Duodenal mucosa (tissue), 2 donors: ENCODE measurements around the gene CCNB2.
"Not testable (repeated sequence)": the region's sequence is repeated elsewhere in the genome, so short reads cannot be mapped to it uniquely, and the experiment has no call there.

Experiments
- H3K27ac ChIP-seq: one replicate; pipeline ENCODE4 v1.7.0; 2013; ENCODE audit warnings: low read depth, low read length
- H3K27me3 ChIP-seq, 2 donors: one replicate each; pipeline ENCODE4 v1.7.0; 2013; ENCODE audit warnings: low read length in 2 of 2, control low read depth in 1 of 2; ENCODE audit not compliant: insufficient read depth in 2 of 2, control insufficient read depth in 1 of 2
- H3K36me3 ChIP-seq, 2 donors: one replicate each; pipeline ENCODE4 v1.7.0; 2013; ENCODE audit warnings: low read length in 2 of 2, control low read depth in 1 of 2; ENCODE audit not compliant: insufficient read depth in 2 of 2, control insufficient read depth in 1 of 2
- H3K4me1 ChIP-seq, 2 donors: one replicate each; pipeline ENCODE4 v1.7.0; 2013; ENCODE audit warnings: low read length in 2 of 2, control low read depth in 1 of 2; ENCODE audit not compliant: insufficient read depth in 2 of 2, control insufficient read depth in 1 of 2
- H3K4me3 ChIP-seq, 2 donors: one replicate each; pipeline ENCODE4 v1.7.0; 2013; ENCODE audit warnings: low read length in 2 of 2, low read depth in 1 of 2
- H3K9ac ChIP-seq, 2 donors: one replicate each; pipeline ENCODE4 v1.7.0; 2013; ENCODE audit warnings: low read length in 2 of 2, low read depth in 1 of 2
- H3K9me3 ChIP-seq, 2 donors: one replicate each; pipeline ENCODE4 v1.7.0; 2013; ENCODE audit warnings: low read length in 2 of 2, control low read depth in 1 of 2; ENCODE audit not compliant: control insufficient read depth in 1 of 2

The CCNB2 gene

DNA sequence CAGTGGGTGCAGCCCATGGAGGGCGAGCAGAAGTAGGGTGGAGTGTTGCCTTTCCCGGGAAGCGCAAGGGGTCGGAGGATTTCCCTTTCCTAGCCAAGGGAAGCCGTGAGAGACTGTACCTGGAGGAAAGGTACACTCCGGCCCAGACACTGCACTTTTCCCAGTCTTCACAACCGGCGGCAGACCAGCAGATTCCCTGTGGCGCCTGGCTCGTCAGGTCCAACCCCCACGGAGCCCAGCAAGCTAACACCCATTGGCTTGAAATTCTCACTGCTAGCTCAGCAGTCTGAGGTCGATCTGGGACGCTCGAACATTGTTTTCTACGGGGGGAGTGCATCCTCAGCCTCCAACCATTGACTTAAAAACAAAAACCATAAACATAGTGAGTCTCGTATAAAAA is 26.5 kb downstream of the CCNB2 start:
- no peak overlapping the region for H3K27ac ChIP-seq
- H3K9me3 ChIP-seq: no peaks in the 10 kb centered on the region
- peaks cover 0 to 7% of the 10 kb centered on the region in 2 donors for H3K4me1 ChIP-seq
- no peak overlapping the region for H3K9ac ChIP-seq
- H3K27me3 ChIP-seq: no peaks in the 10 kb centered on the region
- no peak overlapping the region for H3K4me3 ChIP-seq
- peaks cover 6 to 41% of the 10 kb centered on the region in 2 donors for H3K36me3 ChIP-seq

- H3K9me3 ChIP-seq: no peaks in the 10 kb centered on the region
- H3K4me1 ChIP-seq: peaks cover 0 to 7% of the 10 kb centered on the region in 2 donors
- H3K27me3 ChIP-seq: no peaks in the 10 kb centered on the region
- no peak overlapping the region for H3K9ac ChIP-seq
- H3K36me3 ChIP-seq: peaks cover 11 to 47% of the 10 kb centered on the region in 2 donors
- H3K4me3 ChIP-seq: no peak overlapping the region
- H3K27ac ChIP-seq: no peak overlapping the region
Measured at GRCh38 chr15:59131969-59132562, 27.1 kb downstream of the CCNB2 start.

DNA sequence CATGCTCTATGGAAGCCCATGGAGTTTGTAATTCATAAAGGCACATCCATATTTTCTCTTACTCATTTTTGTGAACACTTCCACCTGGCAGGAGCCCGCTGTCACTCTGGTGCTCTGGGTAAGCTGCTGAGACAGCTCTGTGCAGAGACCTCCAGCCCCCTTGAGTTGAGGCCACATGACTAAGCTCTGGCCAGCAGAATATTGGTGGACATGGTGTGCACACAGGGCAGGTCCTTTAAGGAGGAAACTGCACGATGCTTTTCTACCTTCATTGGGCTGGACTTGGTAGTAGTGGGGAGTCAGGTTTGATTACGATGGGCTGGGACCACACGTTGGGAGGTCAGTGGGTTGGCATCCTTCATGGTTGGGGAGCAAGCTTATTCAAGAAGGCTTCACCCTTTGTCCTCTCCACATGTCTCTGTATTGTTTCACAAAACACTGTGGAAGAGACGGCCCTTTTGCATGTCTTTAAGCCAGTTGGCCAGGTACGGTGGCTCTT is 29.0 kb downstream of the CCNB2 start:
- Histone ChIP-seq H3K27me3 (no peaks in the 10 kb centered on the region), H3K9me3 (no peaks in the 10 kb centered on the region), H3K36me3 (peaks cover 22 to 60% of the 10 kb centered on the region in 2 donors), H3K9ac (no peak overlapping the region), H3K4me1 (peaks cover 0 to 7% of the 10 kb centered on the region in 2 donors), H3K4me3 (no peak overlapping the region), H3K27ac (no peak overlapping the region)

GRCh38 chr15:59137566-59137965 is 32.6 kb downstream of the CCNB2 start:
- H3K27ac ChIP-seq: no peak overlapping the region
- no peaks in the 10 kb centered on the region for H3K27me3 ChIP-seq
- no peak overlapping the region for H3K4me3 ChIP-seq
- H3K9me3 ChIP-seq: no peaks in the 10 kb centered on the region
- H3K4me1 ChIP-seq: peaks cover 0 to 4% of the 10 kb centered on the region in 2 donors
- no peak overlapping the region for H3K9ac ChIP-seq
- H3K36me3 ChIP-seq: peaks cover 31 to 74% of the 10 kb centered on the region in 2 donors

DNA sequence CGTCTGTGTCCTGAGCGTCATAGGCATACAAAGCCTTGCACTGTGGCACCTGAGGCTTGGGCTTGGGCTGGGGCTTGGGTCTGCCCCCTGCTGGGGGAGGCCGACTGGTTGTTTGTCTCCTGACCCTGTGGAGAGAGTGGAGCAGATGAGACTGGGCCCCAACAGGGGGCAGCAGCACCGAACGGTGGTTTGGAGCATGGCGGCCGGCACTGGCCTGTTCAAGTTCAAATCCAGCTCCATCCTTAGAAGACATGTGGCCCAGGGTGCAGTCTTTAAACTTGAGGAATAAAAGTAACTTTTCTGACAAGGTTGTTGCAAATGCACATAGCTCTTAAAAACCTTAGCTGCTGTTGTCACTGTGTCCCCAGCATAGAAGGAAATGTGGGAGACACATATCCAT is 33.3 kb downstream of the CCNB2 start:
- H3K36me3 ChIP-seq: peaks cover 35 to 77% of the 10 kb centered on the region in 2 donors
- H3K4me1 ChIP-seq: no peaks in the 10 kb centered on the region
- H3K9ac ChIP-seq: no peak overlapping the region
- H3K27ac ChIP-seq: no peak overlapping the region
- H3K27me3 ChIP-seq: no peaks in the 10 kb centered on the region
- H3K9me3 ChIP-seq: no peaks in the 10 kb centered on the region
- H3K4me3 ChIP-seq: no peak overlapping the region

DNA sequence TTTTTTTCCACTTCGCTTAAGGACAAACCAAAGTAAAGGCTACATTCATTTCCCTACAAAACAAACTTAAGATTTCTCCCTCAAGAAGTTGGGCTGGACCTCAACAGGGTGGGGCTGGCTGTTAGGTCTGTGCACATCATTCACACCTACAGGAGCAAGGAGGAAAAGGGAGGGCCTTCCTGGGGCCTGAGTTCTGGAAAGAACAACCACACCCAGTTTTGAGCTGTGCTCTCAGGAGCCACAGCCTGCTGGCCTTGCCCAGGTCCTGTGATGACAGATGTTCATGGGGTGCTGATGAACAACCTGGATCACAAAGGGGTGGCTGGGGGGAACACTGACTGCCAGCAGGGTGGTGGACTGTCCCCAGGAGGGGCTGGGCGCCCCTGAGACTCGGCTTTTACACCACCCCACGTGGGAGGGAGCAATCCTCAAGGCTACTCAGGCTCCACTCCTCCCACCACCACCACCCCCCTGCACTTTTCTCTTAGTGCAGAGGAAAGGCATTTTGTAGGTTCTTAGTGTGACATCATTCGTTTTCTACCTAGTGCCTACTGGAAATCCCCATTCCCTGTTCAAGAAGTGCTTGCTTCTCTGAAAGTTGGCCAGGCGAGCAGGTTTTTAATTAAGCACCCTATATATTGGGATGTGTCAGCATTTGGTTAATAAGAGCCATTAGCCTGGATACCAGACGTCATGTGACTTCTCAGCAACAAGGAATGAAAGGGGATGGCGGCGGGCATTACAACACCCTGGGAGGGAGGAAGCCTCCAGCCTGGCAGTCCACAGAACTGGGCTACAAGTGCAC is 35.7 kb downstream of the CCNB2 start:
- Histone ChIP-seq H3K9ac (no peak overlapping the region), H3K27me3 (no peaks in the 10 kb centered on the region), H3K4me3 (no peak overlapping the region), H3K4me1 (no peaks in the 10 kb centered on the region), H3K27ac (no peak overlapping the region), H3K36me3 (peaks cover 33 to 64% of the 10 kb centered on the region in 2 donors), H3K9me3 (no peaks in the 10 kb centered on the region)

GRCh38 chr15:59143281-59143680 is 38.3 kb downstream of the CCNB2 start:
- H3K4me3 ChIP-seq: no peak overlapping the region
- H3K27ac ChIP-seq: no peak overlapping the region
- H3K9ac ChIP-seq: no peak overlapping the region
- no peaks in the 10 kb centered on the region for H3K27me3 ChIP-seq
- H3K9me3 ChIP-seq: no peaks in the 10 kb centered on the region
- H3K4me1 ChIP-seq: no peaks in the 10 kb centered on the region
- H3K36me3 ChIP-seq: peaks cover 27 to 58% of the 10 kb centered on the region in 2 donors

GRCh38 chr15:59144594-59144993 is 39.6 kb downstream of the CCNB2 start:
- H3K4me3 ChIP-seq, H3K27me3 ChIP-seq, H3K4me1 ChIP-seq, H3K27ac ChIP-seq, H3K9me3 ChIP-seq, H3K9ac ChIP-seq: not testable (repeated sequence)
- H3K36me3 ChIP-seq: peaks cover 20 to 61% of the 10 kb centered on the region in 2 donors

DNA sequence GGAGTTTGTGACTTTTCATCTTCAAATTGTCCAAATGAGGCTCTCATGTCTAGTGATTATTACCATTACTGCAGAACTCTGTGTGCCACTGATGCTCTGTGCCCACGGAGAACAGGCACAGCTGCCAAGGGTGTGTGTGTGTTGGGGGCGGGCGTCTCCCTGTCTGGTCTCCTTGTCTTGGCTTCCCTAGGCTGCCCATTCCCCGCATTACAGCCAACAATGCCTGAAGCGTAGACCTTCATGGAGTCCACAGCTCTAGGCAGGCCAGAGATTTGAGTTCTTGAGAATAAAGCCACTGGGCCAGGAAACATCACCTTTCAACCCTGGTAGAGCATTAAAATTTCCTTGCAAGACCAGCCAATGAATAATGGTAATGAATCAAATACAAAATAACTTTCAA is 42.7 kb downstream of the CCNB2 start:
- Histone ChIP-seq H3K27ac (no peak overlapping the region), H3K27me3 (no peaks in the 10 kb centered on the region), H3K9ac (no peak overlapping the region), H3K4me1 (no peaks in the 10 kb centered on the region), H3K36me3 (peaks cover 29 to 61% of the 10 kb centered on the region in 2 donors), H3K4me3 (no peak overlapping the region), H3K9me3 (no peaks in the 10 kb centered on the region)

GRCh38 chr15:59148153-59148833 is 43.3 kb downstream of the CCNB2 start:
- H3K4me1 ChIP-seq: no peaks in the 10 kb centered on the region
- no peaks in the 10 kb centered on the region for H3K27me3 ChIP-seq
- H3K9me3 ChIP-seq: no peaks in the 10 kb centered on the region
- H3K27ac ChIP-seq: no peak overlapping the region
- no peak overlapping the region for H3K4me3 ChIP-seq
- H3K36me3 ChIP-seq: peaks cover 30 to 61% of the 10 kb centered on the region in 2 donors
- H3K9ac ChIP-seq: no peak overlapping the region
